Thyroid gland (tissue), 4 donors: ENCODE measurements around the gene IGFL3. TPM values are rescaled to one million over a fixed set of nuclear protein-coding genes. Genes with fewer than 3 reads are reported as not detected.

Source experiments
- DNase-seq, 2 donors: peaks; one replicate each; pipeline ENCODE4 v3.0.0-alpha.2; 2019
- H3K27ac ChIP-seq, 3 donors: fragments of 200-600 bp; sonication (generic); 1 replicate in 2 of 3; 2 replicates in 1 of 3; pipeline ENCODE4 v1.5.1; 2016 to 2019; ENCODE audit warnings: mild to moderate bottlenecking in 1 of 3, moderate library complexity in 1 of 3
- H3K27me3 ChIP-seq: fragments of 200-600 bp; sonication (generic); one replicate; pipeline ENCODE4 v1.5.1; 2019
- H3K36me3 ChIP-seq, 2 donors: fragments of 200-600 bp; sonication (generic); one replicate each; pipeline ENCODE4 v1.5.1; 2016 to 2019
- H3K4me1 ChIP-seq, 2 donors: fragments of 200-600 bp; sonication (generic); one replicate each; pipeline ENCODE4 v1.5.1; 2017 to 2019
- H3K4me3 ChIP-seq, 3 donors: fragments of 200-600 bp; sonication (generic); replicated peaks in 1 of 3; 1 replicate in 2 of 3; 2 replicates in 1 of 3; pipeline ENCODE4 v1.5.1; 2016; ENCODE audit warnings: mild to moderate bottlenecking in 1 of 3
- H3K9me3 ChIP-seq: fragments of 200-600 bp; sonication (generic); one replicate; pipeline ENCODE4 v1.5.1; 2017
- POLR2A ChIP-seq, 2 donors: fragments of 450-650 bp; IDR thresholded peaks; one replicate each; pipeline ENCODE4 v1.6.1; 2017; ENCODE audit warnings: antibody characterized with exemption in 2 of 2, mild to moderate bottlenecking in 2 of 2, moderate library complexity in 1 of 2
- WGBS, 2 donors: methylation state at CpG; one replicate each; pipeline ENCODE4 v1.1.5; 2017; 5-methylcytosine and 5-hydroxymethylcytosine counted together
- intact Hi-C: fragments of 100-400 bp; cut with DNase I; formaldehyde crosslinking; loops from one replicate; pipeline ENCODE4 v1.15.1; 2023
- total RNA-seq, 4 donors: library from RNA; depleted of rRNA; stranded (reverse); fragments of >200 nt; gene quantifications; one replicate each; pipeline ENCODE4 v1.2.3, GENCODE V29; 2016
- TF ChIP-seq, protein P1 (sequence below), 6 experiments: fragments of 200-600 bp in 3 of 6; fragments of 450-650 bp in 3 of 6; sonication (generic) in 3 of 6; IDR thresholded peaks; one replicate each; pipeline ENCODE4 v1.5.1; 2016 to 2019; ENCODE audit warnings: antibody characterized with exemption in 6 of 6, mild to moderate bottlenecking in 2 of 6, inconsistent platforms in 1 of 6, moderate library complexity in 1 of 6

Gene IGFL3
- total RNA-seq, 4 donors from 2014 or later = not detected

DNA sequence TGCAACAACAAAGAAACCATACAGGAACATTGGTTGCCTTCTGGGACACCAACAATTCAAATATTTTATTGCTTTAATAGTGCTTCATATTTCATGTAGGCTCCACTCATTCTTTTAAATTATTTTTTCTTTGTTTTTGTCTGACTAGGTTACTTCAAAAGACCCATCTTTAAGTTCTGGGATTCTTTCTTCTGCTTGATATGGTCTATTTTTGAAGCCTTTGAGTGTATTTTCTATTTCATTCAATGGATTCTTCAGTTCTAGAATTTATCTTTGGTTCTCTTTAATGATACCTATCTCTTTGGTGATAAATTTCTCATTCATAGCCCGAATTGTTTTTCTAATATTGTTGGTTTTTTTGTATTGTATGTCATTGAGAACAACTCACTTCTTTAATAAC is 38.6 kb downstream of the IGFL3 start:
- no peaks in the 10 kb centered on the region for H3K4me1 ChIP-seq
- 39 to 46% methylated on average over 1 of the region's 1 CpG for WGBS, 2 donors
- H3K9me3 ChIP-seq = no peaks in the 10 kb centered on the region
- H3K27ac ChIP-seq = no peak overlapping the region
- no peaks in the 10 kb centered on the region for H3K36me3 ChIP-seq
- DNase-seq = no peak
- TF ChIP-seq, protein P1, sequence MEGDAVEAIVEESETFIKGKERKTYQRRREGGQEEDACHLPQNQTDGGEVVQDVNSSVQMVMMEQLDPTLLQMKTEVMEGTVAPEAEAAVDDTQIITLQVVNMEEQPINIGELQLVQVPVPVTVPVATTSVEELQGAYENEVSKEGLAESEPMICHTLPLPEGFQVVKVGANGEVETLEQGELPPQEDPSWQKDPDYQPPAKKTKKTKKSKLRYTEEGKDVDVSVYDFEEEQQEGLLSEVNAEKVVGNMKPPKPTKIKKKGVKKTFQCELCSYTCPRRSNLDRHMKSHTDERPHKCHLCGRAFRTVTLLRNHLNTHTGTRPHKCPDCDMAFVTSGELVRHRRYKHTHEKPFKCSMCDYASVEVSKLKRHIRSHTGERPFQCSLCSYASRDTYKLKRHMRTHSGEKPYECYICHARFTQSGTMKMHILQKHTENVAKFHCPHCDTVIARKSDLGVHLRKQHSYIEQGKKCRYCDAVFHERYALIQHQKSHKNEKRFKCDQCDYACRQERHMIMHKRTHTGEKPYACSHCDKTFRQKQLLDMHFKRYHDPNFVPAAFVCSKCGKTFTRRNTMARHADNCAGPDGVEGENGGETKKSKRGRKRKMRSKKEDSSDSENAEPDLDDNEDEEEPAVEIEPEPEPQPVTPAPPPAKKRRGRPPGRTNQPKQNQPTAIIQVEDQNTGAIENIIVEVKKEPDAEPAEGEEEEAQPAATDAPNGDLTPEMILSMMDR (IDR thresholded peaks at IDR 0.05) = no peak
- no peak for TF ChIP-seq POLR2A (IDR thresholded peaks at IDR 0.05)
- H3K4me3 ChIP-seq = no peak overlapping the region
- intact Hi-C loops = loop anchor here (10.0 kb wide), 1 partner anchor 99 kb away; no protein-coding TSS in a partner anchor
- H3K27me3 ChIP-seq = no peaks in the 10 kb centered on the region

DNA sequence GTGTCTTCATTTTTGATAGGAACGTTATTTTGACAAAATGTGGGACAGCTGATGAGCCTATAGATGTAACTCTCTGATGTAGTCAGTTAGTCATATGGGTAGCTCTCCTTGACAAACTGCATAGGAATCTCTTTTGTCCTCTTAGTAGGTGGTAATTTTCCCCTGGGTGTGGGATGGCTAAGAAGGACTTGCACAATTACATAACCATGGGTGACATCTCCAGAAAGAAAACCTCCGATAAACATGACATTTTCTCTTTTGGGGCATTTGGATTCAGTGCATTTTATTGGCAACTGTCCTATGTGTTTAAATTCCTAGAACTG is 41.8 kb downstream of the IGFL3 start:
- Histone ChIP-seq H3K4me1 (no peaks in the 10 kb centered on the region), H3K27ac (no peak overlapping the region), H3K36me3 (no peaks in the 10 kb centered on the region), H3K9me3 (no peaks in the 10 kb centered on the region), H3K27me3 (peaks cover 7% of the 10 kb centered on the region), H3K4me3 (no peak overlapping the region)
- WGBS, 2 donors = 37 to 52% methylated on average over 2 of the region's 2 CpGs
- intact Hi-C loops = loop anchor here (10.0 kb wide), 1 partner anchor 102 kb away; no protein-coding TSS in a partner anchor
- TF ChIP-seq, protein P1 (IDR thresholded peaks at IDR 0.05) = peak in 1 of 6 experiments; percentile 6
- no peak for TF ChIP-seq POLR2A (IDR thresholded peaks at IDR 0.05)
- DNase-seq = no peak

DNA sequence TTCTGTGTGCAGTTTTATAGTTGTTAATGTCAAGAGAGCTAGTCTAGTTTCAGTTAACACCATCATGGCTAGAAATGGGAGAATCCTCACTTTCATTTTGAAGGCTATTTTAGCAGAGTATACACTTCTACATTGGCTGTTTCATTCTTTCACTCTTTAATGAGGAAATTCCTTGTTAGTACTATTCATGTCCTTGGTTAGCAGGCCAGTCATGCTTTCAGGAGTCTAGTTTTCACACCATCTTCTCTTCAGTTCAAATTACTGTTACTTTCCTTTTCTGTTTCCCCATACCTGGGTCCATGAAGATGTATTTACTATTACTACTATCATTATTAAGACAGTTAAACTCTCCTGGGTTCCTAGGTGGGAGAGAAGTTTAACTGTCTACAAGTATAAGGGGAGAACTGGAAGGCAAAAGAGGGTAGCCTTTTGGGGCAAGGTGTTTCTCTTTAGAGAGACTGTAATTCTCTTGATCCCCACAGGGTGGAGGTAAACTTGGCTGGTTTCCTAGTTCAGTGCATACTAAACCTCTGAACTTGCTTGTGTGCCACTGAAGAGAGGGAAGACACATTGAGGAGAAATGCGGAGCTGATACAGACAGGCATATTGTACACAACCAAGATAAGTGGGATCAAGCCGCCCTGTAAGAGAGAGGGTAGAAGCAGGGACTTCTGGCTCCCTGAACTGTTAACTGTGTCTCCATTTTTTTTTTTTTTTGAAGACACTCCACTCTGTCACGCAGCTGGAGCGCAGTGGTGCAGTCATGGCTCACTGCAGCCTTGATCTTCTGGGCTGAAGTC is 42.4 kb downstream of the IGFL3 start:
- no peak for TF ChIP-seq POLR2A (IDR thresholded peaks at IDR 0.05)
- TF ChIP-seq, protein P1 (IDR thresholded peaks at IDR 0.05) = peak; percentile 5 to 84 (median 72)
- Histone ChIP-seq H3K27me3 (peaks cover 12% of the 10 kb centered on the region), H3K4me3 (no peak overlapping the region), H3K36me3 (no peaks in the 10 kb centered on the region), H3K9me3 (no peaks in the 10 kb centered on the region), H3K4me1 (peaks cover under 1 to 3% of the 10 kb centered on the region in 2 donors), H3K27ac (no peak overlapping the region)
- 22 to 30% methylated on average over 4 of the region's 4 CpGs for WGBS, 2 donors
- peak; percentile 20 to 42 for DNase-seq
- intact Hi-C loops = loop anchor here (2.0 to 10.0 kb wide), 2 partner anchors 103 to 183 kb away; no protein-coding TSS in a partner anchor

DNA sequence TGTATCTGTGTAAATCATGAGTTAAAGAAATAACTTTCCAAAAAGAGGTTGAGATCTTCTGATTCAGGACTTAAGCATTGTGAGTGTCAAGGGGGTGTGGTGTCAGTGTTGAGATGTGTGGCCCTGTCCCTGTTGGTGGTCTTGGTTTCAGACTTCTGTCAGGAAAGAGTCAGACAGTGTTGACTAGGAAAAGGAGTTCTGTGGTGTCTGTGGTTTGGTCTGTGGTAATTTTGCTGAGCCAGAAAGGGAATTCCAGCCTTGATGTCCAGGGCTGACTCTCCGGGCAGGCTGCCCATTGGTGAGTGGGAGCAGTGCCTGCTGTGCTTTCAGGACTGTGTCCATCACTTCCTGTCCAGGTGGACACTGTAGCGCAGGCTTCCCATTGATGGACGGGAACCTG is 43.9 kb downstream of the IGFL3 start:
- H3K36me3 ChIP-seq = no peaks in the 10 kb centered on the region
- intact Hi-C loops = loop anchor here (2.0 to 10.0 kb wide), 2 partner anchors 104 to 184 kb away; no protein-coding TSS in a partner anchor
- no peak for TF ChIP-seq POLR2A (IDR thresholded peaks at IDR 0.05)
- TF ChIP-seq, protein P1 (IDR thresholded peaks at IDR 0.05) = no peak
- H3K4me3 ChIP-seq = no peak overlapping the region
- peaks cover 18% of the 10 kb centered on the region for H3K27me3 ChIP-seq
- H3K9me3 ChIP-seq = no peaks in the 10 kb centered on the region
- 65 to 87% methylated on average over 2 to 3 of the region's 3 CpGs for WGBS, 2 donors
- no peak for DNase-seq
- peaks cover 5 to 6% of the 10 kb centered on the region in 2 donors for H3K4me1 ChIP-seq
- no peak overlapping the region for H3K27ac ChIP-seq

DNA sequence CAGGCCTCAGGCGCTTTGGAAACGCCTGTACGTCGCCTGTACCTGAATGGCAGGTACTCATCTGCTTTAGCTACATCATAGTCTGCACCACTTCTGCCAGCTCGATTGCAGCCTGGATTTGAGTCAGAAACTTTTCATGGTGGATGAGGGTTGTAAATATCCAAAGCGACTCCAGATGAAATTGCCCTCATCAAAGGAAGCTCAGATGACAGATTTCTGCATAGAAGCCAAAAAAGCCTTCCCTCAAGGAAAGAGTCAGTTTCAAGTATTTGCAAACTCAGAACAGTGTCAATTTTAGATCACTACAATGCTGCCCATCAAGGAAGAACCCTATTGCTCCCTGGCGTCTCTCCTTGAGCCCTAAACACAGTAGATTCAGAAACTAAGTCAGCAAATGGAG is 44.9 kb downstream of the IGFL3 start:
- Histone ChIP-seq H3K4me3 (no peak overlapping the region), H3K36me3 (no peaks in the 10 kb centered on the region), H3K9me3 (no peaks in the 10 kb centered on the region), H3K4me1 (peaks cover 5 to 6% of the 10 kb centered on the region in 2 donors), H3K27ac (no peak overlapping the region), H3K27me3 (peaks cover 18% of the 10 kb centered on the region)
- TF ChIP-seq, protein P1 (IDR thresholded peaks at IDR 0.05) = no peak
- TF ChIP-seq POLR2A (IDR thresholded peaks at IDR 0.05) = no peak
- 76 to 86% methylated on average over 7 of the region's 7 CpGs for WGBS, 2 donors
- intact Hi-C loops = no loop called here
- no peak for DNase-seq
